Sigmoid colon (tissue), 4 donors: ENCODE measurements around the gene DUOXA1.

Experiments
- POLR2A ChIP-seq, 2 donors: fragments of 450-650 bp; IDR thresholded peaks; one replicate each; pipeline ENCODE4 v1.6.1; 2016; ENCODE audit warnings: antibody characterized with exemption in 2 of 2, mild to moderate bottlenecking in 2 of 2, moderate library complexity in 2 of 2
- POLR2AphosphoS5 ChIP-seq, 4 donors: sonication (generic); formaldehyde crosslinking; IDR thresholded peaks; one replicate each; pipeline ENCODE4 v1.6.1; 2017; ENCODE audit warnings: antibody characterized with exemption in 4 of 4
- TF ChIP-seq, protein P1 (sequence below), 4 experiments: fragments of 450-650 bp in 3 of 4; fragments of 200-600 bp in 1 of 4; IDR thresholded peaks; one replicate each; pipeline ENCODE4 v1.5.1; 2016 to 2019; ENCODE audit warnings: antibody characterized with exemption in 4 of 4, mild to moderate bottlenecking in 3 of 4, moderate library complexity in 2 of 4

DNA sequence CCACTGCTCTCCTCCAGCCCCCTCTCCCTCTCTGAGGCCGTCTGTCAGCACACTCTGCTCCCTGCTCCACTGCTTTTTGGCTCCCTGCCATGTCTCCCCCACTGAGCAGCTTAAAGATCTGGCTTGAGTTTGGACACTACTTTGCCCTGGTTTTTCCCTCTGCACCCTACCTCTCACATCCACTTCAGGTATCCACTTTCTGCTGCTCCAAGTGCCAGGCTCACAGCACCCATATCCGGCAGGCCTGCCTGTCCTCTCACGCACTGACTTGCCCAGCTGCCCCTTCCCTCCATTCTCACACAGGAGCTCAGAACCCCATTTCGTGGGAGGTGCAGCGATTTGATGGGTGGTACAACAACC, 3.9 kb upstream of the DUOXA1 start:
- TF ChIP-seq POLR2A (IDR thresholded peaks at IDR 0.05) (no peak), POLR2AphosphoS5 (IDR thresholded peaks at IDR 0.05) (no peak)
- TF ChIP-seq, protein P1, sequence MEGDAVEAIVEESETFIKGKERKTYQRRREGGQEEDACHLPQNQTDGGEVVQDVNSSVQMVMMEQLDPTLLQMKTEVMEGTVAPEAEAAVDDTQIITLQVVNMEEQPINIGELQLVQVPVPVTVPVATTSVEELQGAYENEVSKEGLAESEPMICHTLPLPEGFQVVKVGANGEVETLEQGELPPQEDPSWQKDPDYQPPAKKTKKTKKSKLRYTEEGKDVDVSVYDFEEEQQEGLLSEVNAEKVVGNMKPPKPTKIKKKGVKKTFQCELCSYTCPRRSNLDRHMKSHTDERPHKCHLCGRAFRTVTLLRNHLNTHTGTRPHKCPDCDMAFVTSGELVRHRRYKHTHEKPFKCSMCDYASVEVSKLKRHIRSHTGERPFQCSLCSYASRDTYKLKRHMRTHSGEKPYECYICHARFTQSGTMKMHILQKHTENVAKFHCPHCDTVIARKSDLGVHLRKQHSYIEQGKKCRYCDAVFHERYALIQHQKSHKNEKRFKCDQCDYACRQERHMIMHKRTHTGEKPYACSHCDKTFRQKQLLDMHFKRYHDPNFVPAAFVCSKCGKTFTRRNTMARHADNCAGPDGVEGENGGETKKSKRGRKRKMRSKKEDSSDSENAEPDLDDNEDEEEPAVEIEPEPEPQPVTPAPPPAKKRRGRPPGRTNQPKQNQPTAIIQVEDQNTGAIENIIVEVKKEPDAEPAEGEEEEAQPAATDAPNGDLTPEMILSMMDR (IDR thresholded peaks at IDR 0.05) = no peak
